Liver (tissue), 3 donors: Measurements from ENCODE around the gene ZNF844.

Source experiments
- RAD21 ChIP-seq, 2 donors: IDR thresholded peaks; 2 replicates each; pipeline ENCODE4 v1.6.1; 2016; ENCODE audit warnings: antibody characterized with exemption in 2 of 2, mild to moderate bottlenecking in 2 of 2
- RXRA ChIP-seq, 2 donors: IDR thresholded peaks; 2 replicates each; pipeline ENCODE4 v1.6.1; 2017 to 2018; ENCODE audit warnings: antibody characterized with exemption in 2 of 2, mild to moderate bottlenecking in 1 of 2
- SP1 ChIP-seq: IDR thresholded peaks from 2 replicates; pipeline ENCODE4 v1.6.1; 2018; ENCODE audit warnings: antibody characterized with exemption, mild to moderate bottlenecking
- TF ChIP-seq, protein P1 (sequence below): fragments of 150-350 bp; IDR thresholded peaks from 2 replicates; pipeline ENCODE4 v1.5.1; 2017; ENCODE audit warnings: improper control_type of control experiment, low read depth, low read length; ENCODE audit not compliant: missing input control
- TF ChIP-seq, protein P2 (sequence below): IDR thresholded peaks from 2 replicates; pipeline ENCODE4 v1.6.1; 2016; ENCODE audit warnings: antibody characterized with exemption
- donor health status: healthy.
- donor health status: healthy.

DNA sequence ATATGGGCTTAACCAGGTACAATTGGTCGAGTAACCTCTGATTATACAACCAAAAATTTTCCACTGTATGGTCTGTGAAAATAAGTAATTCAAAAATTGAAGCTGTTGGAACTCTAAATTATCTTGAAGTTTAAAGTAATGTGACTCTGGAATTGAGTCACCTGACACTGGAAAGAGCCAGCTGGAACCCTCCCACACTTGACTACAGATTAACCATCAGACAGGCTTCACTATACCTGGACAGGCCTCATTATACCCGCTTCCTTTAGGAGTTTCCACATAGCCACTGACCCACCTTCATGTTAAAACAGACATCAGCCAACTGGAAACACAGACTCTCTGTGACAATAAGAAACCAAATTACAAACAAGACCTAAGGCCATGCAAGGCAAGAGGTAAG, 30.3 kb upstream of the ZNF844 start:
- TF ChIP-seq, protein P1, sequence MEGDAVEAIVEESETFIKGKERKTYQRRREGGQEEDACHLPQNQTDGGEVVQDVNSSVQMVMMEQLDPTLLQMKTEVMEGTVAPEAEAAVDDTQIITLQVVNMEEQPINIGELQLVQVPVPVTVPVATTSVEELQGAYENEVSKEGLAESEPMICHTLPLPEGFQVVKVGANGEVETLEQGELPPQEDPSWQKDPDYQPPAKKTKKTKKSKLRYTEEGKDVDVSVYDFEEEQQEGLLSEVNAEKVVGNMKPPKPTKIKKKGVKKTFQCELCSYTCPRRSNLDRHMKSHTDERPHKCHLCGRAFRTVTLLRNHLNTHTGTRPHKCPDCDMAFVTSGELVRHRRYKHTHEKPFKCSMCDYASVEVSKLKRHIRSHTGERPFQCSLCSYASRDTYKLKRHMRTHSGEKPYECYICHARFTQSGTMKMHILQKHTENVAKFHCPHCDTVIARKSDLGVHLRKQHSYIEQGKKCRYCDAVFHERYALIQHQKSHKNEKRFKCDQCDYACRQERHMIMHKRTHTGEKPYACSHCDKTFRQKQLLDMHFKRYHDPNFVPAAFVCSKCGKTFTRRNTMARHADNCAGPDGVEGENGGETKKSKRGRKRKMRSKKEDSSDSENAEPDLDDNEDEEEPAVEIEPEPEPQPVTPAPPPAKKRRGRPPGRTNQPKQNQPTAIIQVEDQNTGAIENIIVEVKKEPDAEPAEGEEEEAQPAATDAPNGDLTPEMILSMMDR, result no peak
- TF ChIP-seq SP1, result no peak
- no peak for TF ChIP-seq RXRA (IDR thresholded peaks at IDR 0.05)
- TF ChIP-seq, protein P2, sequence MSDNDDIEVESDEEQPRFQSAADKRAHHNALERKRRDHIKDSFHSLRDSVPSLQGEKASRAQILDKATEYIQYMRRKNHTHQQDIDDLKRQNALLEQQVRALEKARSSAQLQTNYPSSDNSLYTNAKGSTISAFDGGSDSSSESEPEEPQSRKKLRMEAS, result no peak
- no peak for TF ChIP-seq RAD21 (IDR thresholded peaks at IDR 0.05)
